Stimulated activated CD4-positive, alpha-beta T cell treated with anti-CD3 and anti-CD28 coated beads, Interleukin-12 subunit alpha, Interleukin-12 subunit beta, amount 100 ng/mL, for 24 hours (primary cell): ENCODE results near the gene LKAAEAR1.
A peak's percentile ranks its signal among the peaks of the same experiment; 100 is the strongest.

Source experiments
- DNase-seq, 2 experiments: peaks; one replicate each; pipeline ENCODE4 v3.0.0-alpha.2; 2020; ENCODE audit warnings: low read depth in 2 of 2

LKAAEAR1 gene

DNA sequence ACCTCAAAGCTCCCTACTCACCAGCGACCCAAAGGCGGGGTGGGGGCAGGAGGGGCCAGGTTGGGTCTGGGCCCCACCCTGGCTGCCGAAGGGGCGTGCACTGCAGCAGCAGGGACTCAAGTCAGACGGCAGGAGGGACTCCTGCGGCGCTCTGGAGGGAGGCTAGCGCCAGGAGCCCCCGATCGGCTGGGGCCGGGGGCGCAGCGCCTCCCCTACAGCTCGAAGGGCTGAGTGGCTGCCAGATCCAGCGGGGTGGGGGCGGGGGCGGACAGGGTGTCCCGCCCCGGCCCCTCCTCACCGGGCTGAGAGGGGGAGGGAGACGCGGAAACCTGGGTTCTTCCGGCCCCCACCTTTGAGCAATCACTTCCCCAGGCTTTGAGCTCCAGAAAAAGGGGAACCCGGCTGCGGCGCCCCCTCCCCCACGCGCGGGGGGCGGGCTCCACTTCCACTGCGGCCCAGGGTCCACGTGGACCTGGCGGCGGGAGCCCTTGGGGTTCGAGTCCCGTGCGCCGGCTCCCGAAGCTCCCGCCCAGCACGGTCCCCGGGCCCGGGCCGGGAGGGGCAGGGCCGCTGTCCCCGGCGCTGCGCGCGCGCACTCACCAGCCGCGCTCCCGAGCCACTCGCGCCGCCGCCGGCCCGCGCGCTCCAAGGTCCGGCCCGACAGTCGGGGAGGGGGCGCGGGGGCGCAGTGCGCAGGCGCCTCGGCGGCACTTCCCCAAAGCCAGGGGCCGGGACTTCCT is 4.8 kb downstream of the LKAAEAR1 start, which contains the start of gene RGS19:
Gene RGS19 (minus strand): TSS at position 246 of the 740 bp plus-strand sequence. CDS start 2,632 bp downstream, outside the sequence.
- peak in 1 of 2 experiments; percentile 64 for DNase-seq

DNA sequence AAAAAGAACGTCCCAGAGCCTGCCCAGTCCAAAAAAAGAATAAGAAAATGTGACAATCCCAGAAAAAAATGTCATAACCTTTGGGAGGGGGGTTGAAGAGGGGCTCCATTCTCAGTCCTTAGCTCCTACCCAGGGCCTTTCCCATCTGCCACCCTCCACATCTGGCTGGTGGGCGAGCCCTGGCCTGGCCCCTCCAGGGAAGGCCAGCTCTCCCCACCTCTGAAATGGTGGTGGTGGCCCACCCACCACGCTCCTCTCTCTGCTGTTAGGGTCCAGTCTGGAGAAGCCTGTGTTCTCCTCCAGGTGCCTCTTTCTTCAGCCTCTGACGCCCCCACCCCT is 5.3 kb downstream of the LKAAEAR1 start:
- DNase-seq = no peak

- DNase-seq = no peak
Observed at GRCh38 chr20:64077876-64078551, 6.2 kb downstream of the LKAAEAR1 start.

- no peak for DNase-seq
Observed at GRCh38 chr20:64077541-64077875, 6.7 kb downstream of the LKAAEAR1 start.

DNA sequence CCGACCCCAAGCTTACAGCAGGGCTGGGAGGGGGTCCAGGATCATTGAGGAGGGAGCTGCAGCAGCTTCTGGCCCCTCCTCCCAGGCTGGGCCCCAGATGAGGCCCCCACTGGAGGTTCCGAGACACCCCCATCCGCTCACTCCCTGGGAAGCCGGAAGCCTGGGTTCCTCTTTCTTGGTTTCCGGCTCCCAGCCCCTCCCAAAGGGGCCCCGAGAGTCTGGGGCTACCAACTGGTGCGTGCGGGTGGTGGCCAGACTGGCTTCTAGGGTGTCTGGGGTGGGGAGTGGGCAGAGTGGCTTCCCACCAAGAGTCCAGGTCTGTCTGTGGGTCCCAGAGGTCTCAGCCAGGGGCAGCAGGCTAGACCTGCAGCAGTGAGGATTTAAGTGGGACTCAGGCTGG is 7.1 kb downstream of the LKAAEAR1 start:
- peak in 1 of 2 experiments; percentile 41 for DNase-seq

DNA sequence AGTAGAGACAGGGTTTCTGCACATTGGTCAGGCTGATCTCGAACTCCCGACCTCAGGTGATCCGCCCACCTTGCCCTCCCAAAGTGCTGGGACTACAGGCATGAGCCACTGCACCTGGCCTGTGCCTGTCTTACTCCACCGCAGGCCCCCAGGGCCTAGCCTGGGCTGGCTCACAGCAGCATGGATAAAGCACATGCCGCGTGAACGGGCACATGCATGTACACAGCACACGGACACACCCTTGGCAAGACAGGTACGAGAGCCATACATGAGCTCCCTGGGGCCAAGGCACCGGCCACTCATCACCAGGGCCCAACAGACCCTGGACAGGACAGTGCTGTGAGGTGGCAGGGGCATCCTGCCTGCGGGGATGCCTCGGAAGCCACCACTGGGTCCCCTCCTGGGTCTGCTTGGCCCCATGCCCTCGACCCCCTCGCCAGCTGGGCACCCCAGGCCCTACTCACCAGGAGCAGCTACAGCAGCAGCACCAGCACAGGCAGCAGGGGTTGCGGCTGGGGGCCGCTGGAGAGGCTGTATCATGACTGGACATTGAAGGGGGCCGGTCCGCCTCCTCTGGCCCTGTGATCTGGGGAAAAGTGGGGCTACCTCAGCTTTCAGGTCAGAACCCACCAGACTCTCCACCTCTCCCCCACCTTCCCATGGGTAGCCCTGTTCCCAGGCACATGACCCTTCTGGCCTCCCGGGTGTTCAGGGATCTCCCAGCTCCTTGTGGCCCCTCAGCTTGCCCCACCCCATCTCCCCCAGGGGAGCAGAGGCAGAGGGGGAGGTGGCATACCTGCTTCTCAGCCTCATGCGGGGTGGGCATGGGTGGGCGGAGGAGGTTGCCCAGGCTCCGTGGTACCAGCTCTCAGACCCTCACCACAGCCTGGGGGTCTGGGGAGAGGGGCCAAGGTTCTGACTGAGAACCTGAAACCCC is 7.9 kb downstream of the LKAAEAR1 start:
- DNase-seq = no peak

- DNase-seq = no peak
Observed at GRCh38 chr20:64075556-64075955, 8.6 kb downstream of the LKAAEAR1 start.

- DNase-seq = no peak
Observed at GRCh38 chr20:64074963-64075362, 9.2 kb downstream of the LKAAEAR1 start.

DNA sequence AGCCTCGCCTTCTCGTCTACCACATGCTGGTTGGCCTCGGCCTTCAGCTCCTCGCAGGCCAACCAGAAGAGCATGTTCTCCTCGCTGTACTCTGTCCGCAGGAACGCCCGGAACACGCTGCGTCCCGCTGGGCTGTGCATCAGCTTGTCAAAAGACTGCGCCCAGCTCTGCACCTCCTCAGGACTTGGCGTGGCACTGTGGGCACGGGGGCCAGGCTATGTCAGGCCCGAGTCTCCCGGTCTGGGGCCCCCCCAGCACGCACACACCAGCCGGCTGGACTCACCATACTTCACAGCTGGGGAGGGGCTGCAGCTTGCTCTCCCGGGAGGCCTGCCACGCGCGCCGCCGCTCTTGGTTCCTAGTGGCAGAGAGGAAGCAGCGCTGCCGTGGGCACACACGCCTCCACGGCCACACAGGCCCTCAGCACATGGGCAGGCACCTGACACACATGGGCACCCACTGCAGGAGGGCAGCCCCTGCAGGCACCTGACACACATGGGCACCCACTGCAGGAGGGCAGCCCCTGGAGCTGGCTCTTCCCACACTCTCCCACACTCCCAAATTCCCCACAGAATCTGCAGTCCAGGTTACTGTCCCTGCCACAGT is 9.9 kb downstream of the LKAAEAR1 start:
- no peak for DNase-seq

DNA sequence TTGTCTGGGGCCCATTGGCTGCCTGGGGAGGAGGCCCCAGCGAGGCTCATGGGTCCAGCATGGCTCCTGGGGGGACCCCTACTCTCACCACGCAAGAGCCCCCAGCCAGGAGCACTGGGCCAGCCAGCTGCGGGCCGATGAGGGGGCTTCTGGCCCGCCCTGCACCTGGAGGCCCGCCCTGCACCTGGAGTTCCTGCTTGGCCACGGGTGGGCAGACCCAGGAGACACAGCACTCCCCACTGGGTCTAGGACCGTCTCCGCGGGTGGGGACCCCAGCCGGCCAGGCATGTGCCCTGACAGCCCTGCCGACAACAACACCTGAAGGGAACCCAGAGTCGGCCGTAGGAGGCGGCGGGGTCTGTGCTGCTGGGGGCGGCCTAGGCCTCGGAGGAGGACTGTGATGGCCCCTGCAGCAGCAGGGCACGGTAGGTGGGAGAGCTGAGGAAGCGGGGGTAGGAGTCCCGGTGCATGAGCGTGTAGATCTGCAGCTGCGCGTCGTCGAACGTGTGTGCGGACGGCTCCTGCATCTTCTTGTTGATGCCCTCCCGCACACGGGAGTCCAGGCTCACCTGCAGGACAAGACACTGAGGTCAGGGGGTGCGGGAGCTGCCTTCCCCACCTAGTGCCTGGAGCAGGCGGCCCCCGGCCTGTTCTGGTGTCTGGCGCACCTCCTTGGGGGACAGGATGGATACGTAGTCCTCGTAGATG is 10.6 kb downstream of the LKAAEAR1 start:
- no peak for DNase-seq

GRCh38 chr20:64072498-64073063 is 11.6 kb downstream of the LKAAEAR1 start:
- no peak for DNase-seq

- no peak for DNase-seq
Observed at GRCh38 chr20:64071341-64072332, 12.6 kb downstream of the LKAAEAR1 start.

- DNase-seq = no peak
Observed at GRCh38 chr20:64070244-64070993, 13.8 kb downstream of the LKAAEAR1 start.

- DNase-seq = peak in 1 of 2 experiments; percentile 21
Observed at GRCh38 chr20:64069614-64070243, 14.5 kb downstream of the LKAAEAR1 start.

DNA sequence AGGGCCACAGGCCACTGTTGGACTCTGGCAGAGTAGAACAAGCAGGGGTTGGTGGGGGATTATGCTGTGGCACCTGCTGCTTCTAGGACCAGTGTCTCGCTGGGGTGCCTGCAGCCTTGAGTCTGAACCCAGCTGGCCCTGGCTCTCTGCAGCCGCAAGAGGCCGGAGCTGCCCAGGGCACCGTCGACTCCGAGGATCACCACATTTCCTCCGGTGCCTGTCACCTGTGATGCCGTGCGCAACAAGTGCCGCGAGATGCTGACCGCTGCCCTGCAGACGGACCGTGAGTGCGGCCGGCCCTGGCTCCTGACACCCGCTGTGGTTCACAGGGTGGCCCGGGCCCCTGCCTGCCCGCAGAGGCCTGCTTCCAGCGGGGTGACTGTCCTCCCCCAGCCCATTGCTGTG is 15.0 kb downstream of the LKAAEAR1 start:
- no peak for DNase-seq

GRCh38 chr20:64068386-64069208 is 15.6 kb downstream of the LKAAEAR1 start:
- DNase-seq = no peak

- no peak for DNase-seq
Observed at GRCh38 chr20:64067733-64068307, 16.4 kb downstream of the LKAAEAR1 start.
